H9 (cell line): Measurements from ENCODE around the gene DTNB. TPM values are rescaled to one million over a fixed set of nuclear protein-coding genes. Genes with fewer than 3 reads are reported as not detected.

ENCODE experiments used
- DNase-seq: peaks from one replicate; pipeline ENCODE4 v3.0.0-alpha.2; 2017
- H2AFZ ChIP-seq: one replicate; pipeline ENCODE4 v1.6.1; 2013; ENCODE audit warnings: mild to moderate bottlenecking, low read length, control low read depth, moderate library complexity
- H2AK5ac ChIP-seq: 2 replicates; pipeline ENCODE4 v1.6.1; 2013; ENCODE audit warnings: low read length, control low read depth, mixed read lengths; ENCODE audit not compliant: insufficient read length
- H2BK120ac ChIP-seq: one replicate; pipeline ENCODE4 v1.6.1; 2013; ENCODE audit warnings: low read depth, mild to moderate bottlenecking, low read length, control low read depth, inconsistent platforms; ENCODE audit not compliant: poor library complexity, severe bottlenecking
- H2BK12ac ChIP-seq: 2 replicates; pipeline ENCODE4 v1.6.1; 2013; ENCODE audit warnings: low read length, control low read depth, mixed read lengths, low read depth; ENCODE audit not compliant: insufficient read length
- H2BK15ac ChIP-seq: 2 replicates; pipeline ENCODE4 v1.6.1; 2013; ENCODE audit warnings: low read depth, low read length, control low read depth
- H2BK20ac ChIP-seq: one replicate; pipeline ENCODE4 v1.6.1; 2013; ENCODE audit warnings: low read depth, mild to moderate bottlenecking, low read length, control low read depth, inconsistent platforms; ENCODE audit not compliant: poor library complexity, severe bottlenecking
- H2BK5ac ChIP-seq: 2 replicates; pipeline ENCODE4 v1.6.1; 2013; ENCODE audit warnings: low read length, control low read depth, mixed read lengths; ENCODE audit not compliant: insufficient read length
- H3K14ac ChIP-seq: 2 replicates; pipeline ENCODE4 v1.6.1; 2013; ENCODE audit warnings: low read length, control low read depth; ENCODE audit not compliant: insufficient read depth
- H3K18ac ChIP-seq: 2 replicates; pipeline ENCODE4 v1.6.1; 2013; ENCODE audit warnings: low read depth, mild to moderate bottlenecking, mixed read lengths, low read length, control low read depth; ENCODE audit not compliant: insufficient read length
- H3K23ac ChIP-seq: 2 replicates; pipeline ENCODE4 v1.6.1; 2013; ENCODE audit warnings: low read length, control low read depth, mixed read lengths, low read depth; ENCODE audit not compliant: insufficient read length
- H3K23me2 ChIP-seq: 2 replicates; pipeline ENCODE4 v1.6.1; 2013; ENCODE audit warnings: low read depth, mild to moderate bottlenecking, mixed read lengths, low read length, control low read depth; ENCODE audit not compliant: insufficient read length, poor library complexity, severe bottlenecking
- H3K27ac ChIP-seq: 2 replicates; pipeline ENCODE4 v1.5.1; 2013; ENCODE audit warnings: low read length, control low read depth, mixed read lengths, low read depth; ENCODE audit not compliant: insufficient read length
- H3K27me3 ChIP-seq: 2 replicates; pipeline ENCODE4 v1.6.1; 2013; ENCODE audit warnings: low read length, control low read depth, inconsistent platforms; ENCODE audit not compliant: insufficient read depth
- H3K4ac ChIP-seq: 2 replicates; pipeline ENCODE4 v1.6.1; 2013; ENCODE audit warnings: low read depth, mild to moderate bottlenecking, control low read depth, inconsistent platforms, low read length, moderate library complexity
- H3K4me1 ChIP-seq: 2 replicates; pipeline ENCODE4 v1.6.1; 2013; ENCODE audit warnings: low read length, control low read depth, inconsistent platforms; ENCODE audit not compliant: insufficient read depth
- H3K4me2 ChIP-seq: 2 replicates; pipeline ENCODE4 v1.6.1; 2013; ENCODE audit warnings: low read length, control low read depth, mixed read lengths; ENCODE audit not compliant: insufficient read length, insufficient read depth
- H3K56ac ChIP-seq: 2 replicates; pipeline ENCODE4 v1.6.1; 2013; ENCODE audit warnings: low read depth, mild to moderate bottlenecking, mixed read lengths, low read length, control low read depth; ENCODE audit not compliant: insufficient read length
- H3K79me1 ChIP-seq: 2 replicates; pipeline ENCODE4 v1.6.1; 2013; ENCODE audit warnings: low read depth, mild to moderate bottlenecking, moderate library complexity, low read length, control low read depth, inconsistent platforms; ENCODE audit not compliant: insufficient read depth, poor library complexity, severe bottlenecking
- H3K79me2 ChIP-seq: 2 replicates; pipeline ENCODE4 v1.6.1; 2013; ENCODE audit warnings: low read length, control low read depth, inconsistent platforms; ENCODE audit not compliant: insufficient read depth
- H3K9ac ChIP-seq: 2 replicates; pipeline ENCODE4 v1.6.1; 2013; ENCODE audit warnings: low read length, control low read depth, mixed read lengths; ENCODE audit not compliant: insufficient read length; ENCODE audit errors: extremely low read depth
- H3K9me3 ChIP-seq: one replicate; pipeline ENCODE4 v1.6.1; 2013; ENCODE audit warnings: low read depth, low read length, inconsistent platforms; ENCODE audit not compliant: control insufficient read depth
- H3T11ph ChIP-seq: one replicate; pipeline ENCODE4 v1.6.1; 2013; ENCODE audit warnings: mild to moderate bottlenecking, low read length, control low read depth, inconsistent platforms
- H4K20me1 ChIP-seq: one replicate; pipeline ENCODE4 v1.6.1; 2013; ENCODE audit not compliant: control insufficient read depth, insufficient read length, insufficient read depth
- H4K5ac ChIP-seq: 2 replicates; pipeline ENCODE4 v1.6.1; 2013; ENCODE audit warnings: low read depth, mild to moderate bottlenecking, mixed read lengths, low read length, control low read depth; ENCODE audit not compliant: insufficient read length
- H4K8ac ChIP-seq: replicated peaks from 2 replicates; pipeline ENCODE4 v1.6.1; 2013; ENCODE audit warnings: low read length, control low read depth, mixed read lengths, low read depth; ENCODE audit not compliant: insufficient read length
- H4K91ac ChIP-seq: 2 replicates; pipeline ENCODE4 v1.6.1; 2013; ENCODE audit warnings: low read depth, mild to moderate bottlenecking, moderate library complexity, mixed read lengths, low read length, control low read depth; ENCODE audit not compliant: insufficient read length
- H3K27ac Mint-ChIP-seq, 3 experiments: 2 replicates in 2 of 3; 3 replicates in 1 of 3; pipeline ENCODE4 v1.8.0; 2020 to 2021; ENCODE audit warnings: mixed read lengths in 3 of 3, mild to moderate bottlenecking in 1 of 3, moderate library complexity in 1 of 3
- H3K27me3 Mint-ChIP-seq: 2 replicates; pipeline ENCODE4 v1.8.0; 2021; ENCODE audit warnings: low read depth, mild to moderate bottlenecking, moderate library complexity, mixed read lengths
- H3K36me3 Mint-ChIP-seq, 3 experiments: 2 replicates in 2 of 3; 3 replicates in 1 of 3; pipeline ENCODE4 v1.8.0; 2020 to 2021; ENCODE audit warnings: low read depth in 3 of 3, mixed read lengths in 3 of 3; ENCODE audit not compliant: insufficient read depth in 1 of 3
- H3K4me1 Mint-ChIP-seq, 2 experiments: 2 replicates each; pipeline ENCODE4 v1.8.0; 2020; ENCODE audit warnings: mixed read lengths in 2 of 2
- H3K4me3 Mint-ChIP-seq, 2 experiments: 2 replicates in 1 of 2; 3 replicates in 1 of 2; pipeline ENCODE4 v1.8.0; 2020 to 2021; ENCODE audit warnings: mild to moderate bottlenecking in 2 of 2, mixed read lengths in 2 of 2, moderate library complexity in 1 of 2
- H3K9me3 Mint-ChIP-seq, 2 experiments: 2 replicates in 1 of 2; 3 replicates in 1 of 2; pipeline ENCODE4 v1.8.0; 2020; ENCODE audit warnings: mild to moderate bottlenecking in 2 of 2, mixed read lengths in 2 of 2, moderate library complexity in 1 of 2
- CTCF ChIP-seq: fragments of 200-600 bp; sonication (generic); conservative IDR thresholded peaks from 3 replicates; pipeline ENCODE4 v1.8.0; 2021; ENCODE audit warnings: antibody characterized with exemption, mild to moderate bottlenecking
- WGBS: extraction: QIAGEN DNeasy Blood & Tissue Kit; methylation state at CpG from one replicate; pipeline ENCODE4 v1.1.7; 2013; ENCODE audit warnings: missing lambda C conversion rate, low lambda C conversion rate, mixed read lengths; ENCODE audit not compliant: insufficient read length; ENCODE audit errors: extremely low coverage; 5-methylcytosine and 5-hydroxymethylcytosine counted together
- total RNA-seq: library from RNA; stranded (reverse); gene quantifications from 2 replicates; pipeline ENCODE4 v1.2.1, GENCODE V29; 2021

DTNB gene
- total RNA-seq, 1 experiment from 2014 or later = 26.7 TPM

GRCh38 chr2:25639696-25640095 lies 33.7 kb downstream of the DTNB start:
- Histone ChIP-seq H4K20me1 (no peaks in the 10 kb centered on the region), H3K56ac (no peak overlapping the region), H3K23ac (no peak overlapping the region), H3K79me1 (no peaks in the 10 kb centered on the region), H4K5ac (no peak overlapping the region), H3K9me3 (no peaks in the 10 kb centered on the region), H3K27me3 (no peaks in the 10 kb centered on the region), H3K4ac (no peak overlapping the region), H3K4me2 (no peak overlapping the region), H3T11ph (no peak overlapping the region), H4K8ac (no peak overlapping the region), H2BK120ac (no peak overlapping the region), H3K9ac (no peak overlapping the region), H3K18ac (no peak overlapping the region), H4K91ac (no peak overlapping the region), H3K14ac (no peak overlapping the region), H3K79me2 (no peaks in the 10 kb centered on the region), H2AK5ac (no peak overlapping the region), H2BK12ac (no peak overlapping the region), H3K4me1 (no peaks in the 10 kb centered on the region; the same call in 1 of the 2 replicates), H2BK20ac (no peak overlapping the region), H2BK15ac (no peak overlapping the region), H2AFZ (no peak overlapping the region), H2BK5ac (no peak overlapping the region), H3K27ac (no peak overlapping the region), H3K23me2 (no peaks in the 10 kb centered on the region)
- TF ChIP-seq CTCF = no peak
- H3K27ac Mint-ChIP-seq = no peak overlapping the region; a peak in 1 of 7 replicates
- peaks cover 12 to 35% (median 32%) of the 10 kb centered on the region in 3 experiments for H3K36me3 Mint-ChIP-seq
- H3K4me1 Mint-ChIP-seq = peaks cover 2 to 9% of the 10 kb centered on the region in 2 experiments; a peak in 3 of 4 replicates
- H3K9me3 Mint-ChIP-seq = peaks cover 2 to 4% of the 10 kb centered on the region in 2 experiments; a peak in 1 of 5 replicates
- no peaks in the 10 kb centered on the region for H3K27me3 Mint-ChIP-seq
- H3K4me3 Mint-ChIP-seq = no peak overlapping the region
- WGBS = no CpG with 5 or more reads among the region's 17 CpGs
- no peak for DNase-seq
